Activated CD4-positive, alpha-beta T cell treated with anti-CD3 and anti-CD28 coated beads, Interleukin-2, amount 10 ng/mL, durations not matched to agents 24 days and 14 days (primary cell): ENCODE data around the gene PTTG1IP2. TPM values are rescaled to one million over a fixed set of nuclear protein-coding genes. Genes with fewer than 3 reads are reported as not detected.

Source experiments
- DNase-seq: peaks from one replicate; pipeline ENCODE4 v3.0.0; 2022
- H3K27ac Mint-ChIP-seq: one replicate; pipeline ENCODE4 v1.8.0; 2022; ENCODE audit warnings: mild to moderate bottlenecking, mixed read lengths
- H3K27me3 Mint-ChIP-seq: one replicate; pipeline ENCODE4 v1.8.0; 2022; ENCODE audit warnings: mixed read lengths
- H3K36me3 Mint-ChIP-seq: one replicate; pipeline ENCODE4 v1.8.0; 2022; ENCODE audit warnings: low read depth, mild to moderate bottlenecking, mixed read lengths
- H3K4me1 Mint-ChIP-seq: one replicate; pipeline ENCODE4 v1.8.0; 2021; ENCODE audit warnings: mixed read lengths
- H3K4me3 Mint-ChIP-seq: one replicate; pipeline ENCODE4 v1.8.0; 2022; ENCODE audit warnings: mild to moderate bottlenecking, moderate library complexity, mixed read lengths
- H3K9me3 Mint-ChIP-seq: one replicate; pipeline ENCODE4 v1.8.0; 2021; ENCODE audit warnings: mixed read lengths
- intact Hi-C: fragments of 100-400 bp; cut with micrococcal nuclease; formaldehyde crosslinking; loops from one replicate; pipeline ENCODE4 v1.15.1; 2023
- total RNA-seq: library from RNA; stranded (reverse); gene quantifications from 2 replicates; pipeline ENCODE4 v1.2.3, GENCODE V29; 2022

PTTG1IP2 gene
- total RNA-seq, 1 donor from 2014 or later = not detected

DNA sequence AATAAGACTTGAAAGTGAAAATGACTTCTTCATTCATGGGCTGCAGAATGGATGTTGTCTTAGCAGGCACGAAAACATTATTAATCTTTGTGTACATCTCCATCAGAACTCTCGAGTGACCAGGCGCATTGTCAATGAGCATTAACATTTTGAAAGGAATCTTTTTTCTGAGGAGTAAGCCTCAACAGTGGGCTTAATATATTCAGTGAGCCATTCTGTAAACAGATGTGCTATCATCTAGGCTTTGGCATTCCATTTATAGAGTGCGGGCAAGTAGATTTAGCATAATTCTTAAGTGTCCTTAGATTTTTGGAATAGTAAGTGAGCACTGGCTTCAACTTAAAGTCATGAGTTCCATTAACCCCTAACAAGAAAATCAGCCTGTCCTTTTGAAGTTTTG lies 33.1 kb downstream of the PTTG1IP2 start:
- H3K9me3 Mint-ChIP-seq = no peaks in the 10 kb centered on the region
- no peaks in the 10 kb centered on the region for H3K27me3 Mint-ChIP-seq
- H3K27ac Mint-ChIP-seq = no peak overlapping the region
- H3K36me3 Mint-ChIP-seq = no peaks in the 10 kb centered on the region
- H3K4me3 Mint-ChIP-seq = no peak overlapping the region
- H3K4me1 Mint-ChIP-seq = no peaks in the 10 kb centered on the region
- intact Hi-C loops = no loop called here
- peak; percentile 21 for DNase-seq

DNA sequence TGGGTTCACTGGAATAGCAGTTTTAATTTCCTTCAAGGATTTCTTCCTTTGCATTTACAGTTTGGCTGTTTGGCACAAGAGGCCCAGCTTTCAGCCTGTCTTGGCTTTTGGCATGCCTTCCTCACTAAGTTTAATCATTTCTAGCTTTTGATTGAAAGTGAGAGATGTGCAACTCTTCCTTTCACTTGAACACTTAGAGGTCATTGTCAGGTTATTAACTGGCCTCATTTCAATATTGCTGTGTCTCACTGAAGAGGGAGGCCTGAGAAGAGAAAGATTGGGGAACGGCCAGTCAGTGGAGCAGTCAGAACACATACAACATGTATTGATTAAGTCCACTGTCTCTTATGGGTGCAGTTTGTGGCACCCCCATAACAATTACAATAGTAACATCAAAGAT lies 33.9 kb downstream of the PTTG1IP2 start:
- Mint-ChIP-seq H3K36me3 (no peaks in the 10 kb centered on the region), H3K9me3 (no peaks in the 10 kb centered on the region), H3K4me3 (no peak overlapping the region), H3K27ac (no peak overlapping the region), H3K4me1 (no peaks in the 10 kb centered on the region), H3K27me3 (no peaks in the 10 kb centered on the region)
- intact Hi-C loops = no loop called here
- DNase-seq = no peak

DNA sequence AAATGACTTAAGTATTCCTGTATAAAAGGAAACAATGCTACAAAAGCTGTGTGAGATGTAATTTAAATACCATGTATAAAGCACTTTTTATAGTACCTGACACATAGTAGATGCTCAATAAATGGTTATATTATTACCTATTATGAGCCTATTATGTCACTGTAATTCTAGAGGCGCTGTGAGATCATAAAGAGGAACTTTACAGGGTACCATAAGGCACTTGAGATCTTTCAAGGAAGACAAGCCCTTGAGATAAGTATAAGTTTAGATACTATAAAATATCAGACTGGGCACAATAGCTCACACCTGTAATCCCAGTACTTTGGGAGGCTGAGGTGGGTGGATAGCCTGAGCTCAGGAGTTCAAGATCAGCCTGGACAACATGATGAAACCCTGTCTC lies 38.3 kb downstream of the PTTG1IP2 start:
- Mint-ChIP-seq H3K27me3 (no peaks in the 10 kb centered on the region), H3K9me3 (no peaks in the 10 kb centered on the region)

DNA sequence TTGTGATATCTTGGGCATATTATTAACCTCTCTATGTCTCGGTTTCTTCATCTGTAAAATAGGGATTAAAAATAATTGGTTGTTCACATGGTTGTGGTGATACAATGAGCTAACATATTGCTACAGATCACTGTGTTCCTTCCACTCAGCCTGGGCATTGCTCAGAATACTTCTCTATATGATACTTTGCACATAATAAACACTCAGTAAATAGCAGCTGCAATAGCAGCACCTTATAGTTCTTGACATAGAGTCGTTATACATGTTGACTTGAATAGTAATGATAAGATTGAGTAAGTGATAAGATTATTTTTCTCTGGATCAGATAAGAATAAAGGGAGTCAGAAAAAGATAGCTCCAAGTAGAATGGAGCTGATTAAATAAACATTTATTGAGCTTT lies 42.3 kb downstream of the PTTG1IP2 start:
- H3K4me3 Mint-ChIP-seq = no peak overlapping the region
- H3K27ac Mint-ChIP-seq = no peak overlapping the region
- no peaks in the 10 kb centered on the region for H3K36me3 Mint-ChIP-seq
- no peaks in the 10 kb centered on the region for H3K27me3 Mint-ChIP-seq
- intact Hi-C loops = no loop called here
- H3K4me1 Mint-ChIP-seq = no peaks in the 10 kb centered on the region
- H3K9me3 Mint-ChIP-seq = no peaks in the 10 kb centered on the region
- DNase-seq = peak; percentile 4

More for the DNA sequence above, 38.3 kb downstream of the PTTG1IP2 start:
- DNase-seq = peak; percentile 3
- no peak overlapping the region for H3K4me3 Mint-ChIP-seq
- H3K36me3 Mint-ChIP-seq = no peaks in the 10 kb centered on the region
- no peak overlapping the region for H3K27ac Mint-ChIP-seq
- no peaks in the 10 kb centered on the region for H3K4me1 Mint-ChIP-seq
- intact Hi-C loops = no loop called here

DNA sequence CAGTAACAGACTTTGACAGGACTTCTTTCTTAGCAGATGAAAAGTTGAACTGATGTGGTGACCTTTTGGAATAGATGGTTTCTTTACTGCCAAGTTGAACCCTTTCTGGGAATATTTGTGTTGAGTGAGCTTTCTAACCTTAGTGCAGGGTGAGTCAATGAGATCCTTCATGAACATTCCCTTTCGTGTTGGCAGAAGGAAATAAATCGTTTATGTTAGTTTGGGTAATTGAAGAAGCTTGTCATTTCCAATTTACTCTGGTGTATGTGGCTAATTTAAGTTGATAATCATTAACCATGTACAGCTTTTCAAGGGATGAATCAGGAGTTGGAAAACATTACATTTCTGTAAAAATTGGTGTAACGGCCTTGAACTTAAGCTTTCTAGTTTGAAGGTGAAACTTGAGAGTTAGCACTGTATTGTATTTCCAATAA lies 43.4 kb downstream of the PTTG1IP2 start:
- intact Hi-C loops = no loop called here
- no peak overlapping the region for H3K27ac Mint-ChIP-seq
- H3K36me3 Mint-ChIP-seq = no peaks in the 10 kb centered on the region
- peak; percentile 11 for DNase-seq
- H3K9me3 Mint-ChIP-seq = no peaks in the 10 kb centered on the region
- H3K27me3 Mint-ChIP-seq = peaks cover 3% of the 10 kb centered on the region
- H3K4me3 Mint-ChIP-seq = no peak overlapping the region
- no peaks in the 10 kb centered on the region for H3K4me1 Mint-ChIP-seq

DNA sequence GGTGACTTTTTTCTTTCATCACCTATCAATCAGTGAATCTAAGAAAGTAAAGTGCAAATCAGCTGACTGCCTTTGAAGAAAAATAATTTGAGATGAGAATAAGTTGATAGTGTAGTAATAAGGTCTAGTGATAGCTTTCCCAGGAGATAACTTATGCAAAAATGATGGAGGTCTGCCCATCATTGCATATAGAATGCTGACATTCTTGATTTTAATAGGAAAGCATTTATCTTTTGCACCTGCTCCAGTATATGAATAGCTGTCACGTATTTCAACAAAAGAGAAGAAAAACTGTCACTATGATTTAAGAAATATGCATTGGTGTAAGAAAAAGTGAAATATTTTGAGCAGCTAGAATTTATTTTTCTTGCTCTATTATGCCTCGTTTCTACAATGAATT lies 46.8 kb downstream of the PTTG1IP2 start:
- no peaks in the 10 kb centered on the region for H3K4me1 Mint-ChIP-seq
- DNase-seq = no peak
- no peaks in the 10 kb centered on the region for H3K9me3 Mint-ChIP-seq
- H3K36me3 Mint-ChIP-seq = no peaks in the 10 kb centered on the region
- H3K27ac Mint-ChIP-seq = no peak overlapping the region
- intact Hi-C loops = no loop called here
- peaks cover 6% of the 10 kb centered on the region for H3K27me3 Mint-ChIP-seq
- H3K4me3 Mint-ChIP-seq = no peak overlapping the region

DNA sequence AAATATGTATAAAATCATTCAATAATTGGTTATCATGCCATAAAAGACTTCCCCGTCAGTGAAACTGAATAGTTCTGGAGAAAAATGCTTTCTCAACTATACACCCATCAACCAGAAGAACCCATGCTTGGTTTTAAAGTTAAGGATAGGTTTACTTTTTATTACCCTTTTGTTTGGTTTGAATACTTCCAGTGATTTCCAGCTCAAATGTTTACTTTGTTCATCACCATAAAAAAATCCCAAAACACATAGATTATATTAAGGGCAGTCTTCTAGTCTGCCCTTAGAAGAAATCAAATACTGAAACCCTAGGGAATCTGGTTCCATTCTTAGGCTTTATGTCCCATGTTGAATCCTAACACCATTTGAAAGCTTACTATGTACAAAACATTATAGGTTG lies 49.2 kb downstream of the PTTG1IP2 start:
- intact Hi-C loops = no loop called here
- Mint-ChIP-seq H3K4me1 (no peaks in the 10 kb centered on the region), H3K36me3 (no peaks in the 10 kb centered on the region), H3K27me3 (peaks cover 6% of the 10 kb centered on the region), H3K27ac (no peak overlapping the region), H3K4me3 (no peak overlapping the region), H3K9me3 (no peaks in the 10 kb centered on the region)
- no peak for DNase-seq

DNA sequence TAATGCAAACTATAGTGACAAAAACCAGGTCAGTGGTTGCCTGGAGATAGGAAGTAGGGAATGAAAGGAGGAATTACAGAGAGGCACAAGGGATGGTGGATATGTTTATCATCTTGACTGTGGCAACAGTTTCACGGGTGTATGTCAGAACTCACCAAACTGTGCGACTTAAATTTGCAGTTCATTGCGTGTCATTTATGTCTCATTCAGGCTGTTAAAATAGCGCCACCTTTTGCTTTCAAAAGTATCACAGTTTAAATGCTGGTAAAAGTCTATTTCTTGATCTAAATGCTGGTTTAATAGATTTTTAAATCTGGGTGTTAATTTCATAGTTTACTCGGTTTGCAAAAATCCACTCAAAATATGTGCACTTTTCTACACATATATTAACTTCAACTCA lies 51.0 kb downstream of the PTTG1IP2 start:
- H3K36me3 Mint-ChIP-seq = no peaks in the 10 kb centered on the region
- H3K27ac Mint-ChIP-seq = no peak overlapping the region
- DNase-seq = no peak
- H3K9me3 Mint-ChIP-seq = no peaks in the 10 kb centered on the region
- intact Hi-C loops = no loop called here
- peaks cover 6% of the 10 kb centered on the region for H3K27me3 Mint-ChIP-seq
- no peak overlapping the region for H3K4me3 Mint-ChIP-seq
- H3K4me1 Mint-ChIP-seq = no peaks in the 10 kb centered on the region

DNA sequence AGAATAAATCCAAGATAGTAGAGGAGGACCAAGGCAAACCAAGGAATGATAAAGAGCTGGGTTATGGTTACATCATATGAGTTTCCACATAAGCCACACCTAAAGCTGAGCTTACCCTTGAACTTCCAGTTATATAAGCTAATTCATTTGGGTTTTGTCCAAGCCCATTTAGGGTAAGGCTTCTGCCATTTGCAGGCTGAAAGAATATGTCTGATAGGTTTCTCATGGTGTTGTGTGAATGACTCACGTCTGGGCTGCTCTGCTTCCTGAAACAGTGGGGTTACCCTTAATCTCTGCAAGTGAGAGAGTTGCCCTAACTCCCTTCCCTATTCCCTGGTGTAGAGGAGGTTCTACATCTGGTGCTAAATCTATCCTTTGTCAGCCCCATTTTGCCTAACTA lies 60.8 kb downstream of the PTTG1IP2 start:
- H3K9me3 Mint-ChIP-seq = peaks cover 4% of the 10 kb centered on the region
- intact Hi-C loops = no loop called here
- no peaks in the 10 kb centered on the region for H3K4me1 Mint-ChIP-seq
- DNase-seq = no peak
- no peak overlapping the region for H3K27ac Mint-ChIP-seq
- H3K36me3 Mint-ChIP-seq = no peaks in the 10 kb centered on the region
- no peaks in the 10 kb centered on the region for H3K27me3 Mint-ChIP-seq
- H3K4me3 Mint-ChIP-seq = no peak overlapping the region

DNA sequence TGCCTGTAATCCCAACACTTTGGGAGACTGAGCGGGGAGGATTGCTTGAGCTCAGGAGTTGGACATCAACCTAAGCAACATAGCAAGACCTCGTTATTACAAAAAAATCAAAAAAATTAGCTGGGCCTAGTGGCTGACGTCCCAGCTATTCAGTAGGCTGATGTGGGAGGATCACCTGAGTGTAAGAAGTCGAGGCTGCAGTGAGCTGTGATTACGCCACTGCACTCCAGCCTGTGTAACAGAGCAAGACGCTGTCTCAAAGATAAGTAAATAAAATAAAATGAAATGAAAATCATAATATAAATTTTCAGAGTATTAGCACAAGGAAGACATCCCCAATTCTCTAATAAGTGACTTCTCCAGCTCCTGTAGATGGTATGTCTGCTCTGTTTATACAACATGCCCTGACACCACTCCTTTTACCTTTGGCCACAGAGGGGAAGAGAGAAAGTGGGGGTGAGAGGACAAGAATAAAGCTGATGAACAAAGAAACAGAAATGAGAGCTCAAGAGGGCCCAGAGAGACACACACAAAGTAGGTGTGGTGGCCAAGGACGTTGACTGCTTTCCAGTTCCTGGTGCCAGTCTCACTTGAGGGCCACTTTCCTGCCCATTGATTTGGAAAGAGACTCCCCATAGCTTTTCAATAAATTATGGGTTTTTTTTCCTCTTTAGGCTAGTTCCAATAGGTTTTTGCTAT lies 62.9 kb downstream of the PTTG1IP2 start:
- Mint-ChIP-seq H3K27me3 (no peaks in the 10 kb centered on the region), H3K36me3 (no peaks in the 10 kb centered on the region), H3K27ac (no peak overlapping the region), H3K4me3 (no peak overlapping the region), H3K9me3 (no peaks in the 10 kb centered on the region), H3K4me1 (no peaks in the 10 kb centered on the region)
- no peak for DNase-seq
- intact Hi-C loops = no loop called here

DNA sequence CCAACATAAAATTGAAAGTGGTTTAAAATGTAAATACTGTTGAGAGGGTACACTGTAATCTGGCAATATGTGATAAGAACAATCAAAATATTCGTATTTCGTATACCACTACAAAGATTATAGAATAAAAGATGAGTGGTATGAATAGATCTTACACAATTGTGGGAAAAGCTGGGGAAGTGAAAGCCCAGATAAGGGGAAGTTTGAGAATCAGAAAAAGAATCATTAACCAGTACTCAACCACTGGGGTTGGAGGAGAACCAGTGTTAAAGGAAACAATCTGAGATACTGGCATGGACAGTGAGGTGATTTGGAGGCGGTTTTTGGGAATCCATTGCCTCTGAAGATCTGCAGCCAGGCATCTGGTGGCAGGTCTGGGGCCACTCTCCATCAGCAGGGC lies 67.0 kb downstream of the PTTG1IP2 start:
- no peaks in the 10 kb centered on the region for H3K9me3 Mint-ChIP-seq
- DNase-seq = no peak
- H3K4me1 Mint-ChIP-seq = no peaks in the 10 kb centered on the region
- intact Hi-C loops = no loop called here
- H3K27me3 Mint-ChIP-seq = no peaks in the 10 kb centered on the region
- no peak overlapping the region for H3K27ac Mint-ChIP-seq
- no peak overlapping the region for H3K4me3 Mint-ChIP-seq
- no peaks in the 10 kb centered on the region for H3K36me3 Mint-ChIP-seq

DNA sequence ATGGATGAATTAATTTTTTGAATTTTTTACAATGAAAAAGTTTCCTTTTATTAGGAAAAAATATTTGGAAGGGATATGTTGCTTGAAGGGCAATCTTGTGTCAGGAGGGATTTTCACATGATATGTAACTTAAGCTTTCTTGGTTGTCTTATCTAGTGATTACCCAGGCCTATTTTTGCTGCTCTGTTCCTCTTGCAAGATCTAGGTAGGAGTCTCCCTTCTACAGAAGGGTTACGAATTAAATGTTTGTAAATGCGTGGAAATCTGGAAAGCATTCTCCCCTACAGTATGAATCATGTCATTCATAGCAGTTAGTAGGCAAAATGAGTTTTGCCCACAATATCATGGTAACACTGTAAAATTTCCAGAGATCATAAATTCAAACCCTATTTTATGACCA lies 69.0 kb downstream of the PTTG1IP2 start:
- no peak for DNase-seq
- Mint-ChIP-seq H3K27me3 (peaks cover 2% of the 10 kb centered on the region), H3K4me1 (no peaks in the 10 kb centered on the region), H3K9me3 (no peaks in the 10 kb centered on the region), H3K27ac (no peak overlapping the region), H3K4me3 (no peak overlapping the region), H3K36me3 (no peaks in the 10 kb centered on the region)
- intact Hi-C loops = no loop called here

DNA sequence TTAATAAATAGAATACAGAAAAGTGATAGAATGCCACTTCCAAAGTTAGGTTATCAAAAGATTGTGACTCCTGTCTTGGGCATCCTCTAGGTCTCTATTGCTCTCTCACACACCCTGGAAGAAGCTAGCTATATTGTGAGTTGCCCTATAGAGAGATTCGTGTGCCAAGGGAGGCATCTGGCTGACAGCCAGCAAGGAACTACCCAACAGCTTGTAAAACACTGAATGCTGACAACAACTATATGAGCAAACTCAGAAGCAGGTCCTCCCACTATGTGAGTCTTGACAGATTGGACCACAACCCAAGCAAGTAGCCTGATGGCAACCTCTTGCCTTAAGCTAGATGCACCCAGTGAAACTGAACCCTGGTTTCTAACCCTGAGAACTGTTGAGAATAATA lies 71.0 kb downstream of the PTTG1IP2 start:
- H3K9me3 Mint-ChIP-seq = no peaks in the 10 kb centered on the region
- intact Hi-C loops = no loop called here
- peaks cover 2% of the 10 kb centered on the region for H3K27me3 Mint-ChIP-seq
- H3K4me3 Mint-ChIP-seq = no peak overlapping the region
- H3K36me3 Mint-ChIP-seq = no peaks in the 10 kb centered on the region
- no peaks in the 10 kb centered on the region for H3K4me1 Mint-ChIP-seq
- no peak for DNase-seq
- no peak overlapping the region for H3K27ac Mint-ChIP-seq

DNA sequence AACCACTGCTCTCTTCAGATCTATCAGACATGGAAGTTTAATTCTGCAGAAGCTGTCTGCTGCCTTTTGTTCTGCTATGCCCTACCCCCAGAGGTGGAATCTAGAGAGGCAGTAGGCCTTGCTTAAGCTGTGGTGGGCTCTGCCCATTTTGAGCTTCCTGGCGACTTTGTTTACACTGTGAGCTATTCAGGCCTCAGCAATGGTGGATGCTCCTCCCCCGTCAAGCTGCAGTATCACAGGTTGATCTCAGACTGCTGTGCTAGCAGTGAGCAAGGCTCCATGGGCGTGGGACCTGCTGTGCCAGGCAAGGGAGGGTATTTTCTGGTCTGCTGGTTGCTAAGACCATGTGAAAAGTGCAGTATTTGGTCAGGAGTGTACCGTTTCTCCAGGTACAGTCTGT lies 81.6 kb downstream of the PTTG1IP2 start:
- Mint-ChIP-seq H3K9me3 (no peaks in the 10 kb centered on the region), H3K4me1 (no peaks in the 10 kb centered on the region), H3K4me3 (no peak overlapping the region), H3K27ac (no peak overlapping the region), H3K27me3 (peaks cover 6% of the 10 kb centered on the region), H3K36me3 (no peaks in the 10 kb centered on the region)
- intact Hi-C loops = no loop called here
- no peak for DNase-seq

DNA sequence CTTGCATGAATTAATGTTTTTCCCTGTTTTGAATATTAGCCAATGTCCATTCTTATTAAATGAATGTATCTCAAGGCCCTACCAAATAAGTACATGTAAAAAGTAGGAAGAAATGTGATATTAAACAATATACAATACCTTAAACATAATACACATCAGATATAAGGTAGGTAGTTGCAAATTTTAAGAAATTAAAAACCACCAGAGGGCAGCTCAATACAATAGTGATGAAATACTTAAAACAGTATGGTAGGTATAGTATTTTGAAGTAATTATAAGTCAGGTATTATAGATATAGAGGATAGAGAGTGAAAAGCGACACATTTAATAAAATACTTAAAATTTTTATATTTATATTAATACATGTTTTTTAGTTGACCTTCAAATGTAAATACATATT lies 83.1 kb downstream of the PTTG1IP2 start:
- peaks cover 2% of the 10 kb centered on the region for H3K27me3 Mint-ChIP-seq
- no peak overlapping the region for H3K27ac Mint-ChIP-seq
- no peaks in the 10 kb centered on the region for H3K9me3 Mint-ChIP-seq
- H3K36me3 Mint-ChIP-seq = no peaks in the 10 kb centered on the region
- intact Hi-C loops = no loop called here
- no peaks in the 10 kb centered on the region for H3K4me1 Mint-ChIP-seq
- no peak for DNase-seq
- no peak overlapping the region for H3K4me3 Mint-ChIP-seq
